NK-92 (cell line): ENCODE results near the gene IQCM.
"Not testable (repeated sequence)": the region's sequence is repeated elsewhere in the genome, so short reads cannot be mapped to it uniquely, and the experiment has no call there.

ENCODE experiments used
- DNase-seq: peaks from one replicate; lab custom pipeline; 2025; ENCODE audit not compliant: unreplicated experiment; lab: John Stamatoyannopoulos, UW

Gene IQCM

GRCh38 chr4:149595500-149595899 is 220.1 kb downstream of the IQCM start:
- DNase-seq = no peak

- DNase-seq = no peak
Observed at GRCh38 chr4:149589826-149590225, 225.8 kb downstream of the IQCM start.

- no peak for DNase-seq
Observed at GRCh38 chr4:149584722-149585121, 230.9 kb downstream of the IQCM start.

- DNase-seq = no peak
Observed at GRCh38 chr4:149574971-149575370, 240.7 kb downstream of the IQCM start.

GRCh38 chr4:149572716-149573115 is 242.9 kb downstream of the IQCM start:
- no peak for DNase-seq

- no peak for DNase-seq
Observed at GRCh38 chr4:149555799-149556198, 259.8 kb downstream of the IQCM start.

- no peak for DNase-seq
Observed at GRCh38 chr4:149555146-149555545, 260.5 kb downstream of the IQCM start.

- no peak for DNase-seq
Observed at GRCh38 chr4:149553959-149554520, 261.6 kb downstream of the IQCM start.

GRCh38 chr4:149552601-149553000 is 263.0 kb downstream of the IQCM start:
- DNase-seq = no peak

- DNase-seq = no peak
Observed at GRCh38 chr4:149549911-149550310, 265.7 kb downstream of the IQCM start.

- DNase-seq = no peak
Observed at GRCh38 chr4:149534779-149535178, 280.9 kb downstream of the IQCM start.

- DNase-seq = no peak
Observed at GRCh38 chr4:149531861-149532260, 283.8 kb downstream of the IQCM start.

- no peak for DNase-seq
Observed at GRCh38 chr4:149523039-149523438, 292.6 kb downstream of the IQCM start.

- no peak for DNase-seq
Observed at GRCh38 chr4:149521611-149522425, 293.8 kb downstream of the IQCM start.

- no peak for DNase-seq
Observed at GRCh38 chr4:149518471-149518870, 297.2 kb downstream of the IQCM start.

GRCh38 chr4:149513081-149513480 is 302.6 kb downstream of the IQCM start:
- DNase-seq = no peak

GRCh38 chr4:149512501-149512900 is 303.1 kb downstream of the IQCM start:
- no peak for DNase-seq

GRCh38 chr4:149511558-149512298 is 303.9 kb downstream of the IQCM start:
- no peak for DNase-seq

- not testable (repeated sequence) for DNase-seq
Observed at GRCh38 chr4:149507309-149507708, 308.3 kb downstream of the IQCM start.

- no peak for DNase-seq
Observed at GRCh38 chr4:149500806-149501205, 314.8 kb downstream of the IQCM start.

- no peak for DNase-seq
Observed at GRCh38 chr4:149499726-149500125, 315.9 kb downstream of the IQCM start.

- DNase-seq = no peak
Observed at GRCh38 chr4:149498246-149498645, 317.4 kb downstream of the IQCM start.
